ENCODE measurements around the gene GRID1. TPM values are rescaled to one million over a fixed set of nuclear protein-coding genes. Genes with fewer than 3 reads are reported as not detected.

GRID1 gene
- polyA plus RNA-seq, 4 donors = 0.27 to 1.1 (median 0.40) TPM; not detected in 1

DNA sequence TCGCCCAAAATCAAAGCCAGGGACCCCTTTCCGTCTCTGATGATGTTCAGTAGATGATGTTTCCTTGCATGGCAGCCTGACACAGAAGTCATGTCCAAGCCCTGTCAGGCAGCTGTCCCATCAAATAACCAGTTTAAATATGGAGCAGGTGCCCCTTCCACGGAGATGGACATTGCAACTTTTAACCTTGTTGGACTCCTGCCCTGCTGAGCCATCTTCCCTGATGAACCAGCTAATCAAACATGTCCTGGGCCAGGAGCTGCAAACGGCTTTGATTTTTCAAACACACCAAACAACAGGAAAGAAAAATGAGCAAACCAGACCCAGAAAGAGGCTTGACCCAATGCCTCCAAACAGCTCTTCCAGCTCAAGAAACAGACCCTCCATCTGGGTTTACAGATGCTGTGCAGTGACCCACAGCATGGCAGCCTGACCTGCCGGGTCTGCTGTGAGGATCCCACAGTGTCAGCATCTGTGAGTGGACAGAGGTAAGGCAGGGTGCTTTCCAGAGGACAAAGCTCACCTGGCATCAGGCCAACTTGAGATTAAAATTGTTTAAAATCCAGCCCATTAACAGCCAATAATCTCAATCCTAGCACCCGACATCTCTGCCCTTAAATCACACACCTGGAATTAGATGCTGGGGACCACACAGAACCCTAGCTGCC lies 372.6 kb downstream of the GRID1 start:
- WGBS, 3 donors = 38 to 60% (median 39%) methylated on average over 6 of the region's 6 CpGs
- DNase-seq (no peak), FAIRE-seq (no peak)
- Histone ChIP-seq H3K4me3 (ENCODE audit: low read depth in 1 of 3, low read length in 3 of 3) (no peak overlapping the region), H3K4me1 (ENCODE audit: control insufficient read depth in 3 of 3, insufficient read depth in 2 of 3, low read depth in 1 of 3, low read length in 2 of 3) (no peaks in the 10 kb centered on the region), H3K9me3 (ENCODE audit: control insufficient read depth in 2 of 2, insufficient read depth in 1 of 2, low read depth in 1 of 2, low read length in 1 of 2) (no peaks in the 10 kb centered on the region), H3K36me3 (ENCODE audit: control insufficient read depth in 3 of 3, insufficient read depth in 2 of 3, low read depth in 1 of 3, low read length in 3 of 3) (no peaks in the 10 kb centered on the region), H3K27me3 (ENCODE audit: control insufficient read depth in 3 of 3, insufficient read depth in 3 of 3, low read length in 3 of 3) (no peaks in the 10 kb centered on the region), H3K27ac (ENCODE audit: low read depth in 1 of 3, low read length in 2 of 3) (no peak overlapping the region)

DNA sequence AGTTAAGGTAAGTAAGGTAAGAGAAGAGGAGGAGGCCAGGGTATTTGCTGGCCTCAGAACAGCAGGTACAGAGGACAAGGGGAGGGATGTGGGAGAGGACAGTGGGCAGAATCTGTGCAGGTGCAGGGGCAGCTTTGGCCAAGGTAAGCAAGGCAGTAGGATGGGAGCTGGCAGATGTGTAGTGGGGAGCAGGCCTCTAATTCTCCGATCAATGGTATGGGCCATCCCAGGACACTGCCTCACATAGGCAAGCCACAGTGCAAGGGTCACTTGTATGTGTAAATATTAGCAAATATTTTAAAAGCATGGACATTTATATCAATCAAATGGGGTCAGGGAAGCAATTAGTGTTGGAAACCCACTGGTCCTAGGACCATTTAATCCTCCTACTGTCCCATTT lies 373.5 kb downstream of the GRID1 start:
- H3K4me3 ChIP-seq (ENCODE audit: low read depth in 1 of 3, low read length in 3 of 3) = no peak overlapping the region
- H3K27ac ChIP-seq (ENCODE audit: low read depth in 1 of 3, low read length in 2 of 3) = no peak overlapping the region
- FAIRE-seq (no peak), DNase-seq (no peak)
- H3K9me3 ChIP-seq (ENCODE audit: control insufficient read depth in 2 of 2, insufficient read depth in 1 of 2, low read depth in 1 of 2, low read length in 1 of 2) = no peaks in the 10 kb centered on the region
- no peaks in the 10 kb centered on the region for H3K27me3 ChIP-seq (ENCODE audit: control insufficient read depth in 3 of 3, insufficient read depth in 3 of 3, low read length in 3 of 3)
- 72 to 89% (median 82%) methylated on average over 1 of the region's 1 CpG for WGBS, 3 donors
- H3K36me3 ChIP-seq (ENCODE audit: control insufficient read depth in 3 of 3, insufficient read depth in 2 of 3, low read depth in 1 of 3, low read length in 3 of 3) = no peaks in the 10 kb centered on the region
- H3K4me1 ChIP-seq (ENCODE audit: control insufficient read depth in 3 of 3, insufficient read depth in 2 of 3, low read depth in 1 of 3, low read length in 2 of 3) = no peaks in the 10 kb centered on the region

DNA sequence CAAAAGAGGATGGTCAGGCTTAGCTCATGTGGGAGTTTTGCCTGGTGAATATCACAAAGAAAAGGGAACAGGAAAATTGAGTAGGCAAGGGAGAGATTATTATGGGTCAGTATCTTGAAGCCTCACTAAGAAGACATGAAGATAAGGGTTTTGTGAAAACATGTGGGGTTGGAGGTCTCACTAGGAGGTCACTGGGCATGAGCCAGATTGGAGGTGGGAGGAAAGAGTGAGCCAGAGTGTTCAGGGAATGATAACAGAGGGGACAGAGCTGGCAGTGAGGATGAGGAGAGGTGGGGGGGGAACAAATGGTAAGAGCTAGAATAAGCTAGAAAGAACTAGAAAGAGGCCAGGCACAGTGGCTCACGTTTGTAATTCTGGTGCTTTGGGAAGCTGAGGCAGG lies 374.3 kb downstream of the GRID1 start:
- Histone ChIP-seq H3K27me3 (ENCODE audit: control insufficient read depth in 3 of 3, insufficient read depth in 3 of 3, low read length in 3 of 3) (no peaks in the 10 kb centered on the region), H3K4me1 (ENCODE audit: control insufficient read depth in 3 of 3, insufficient read depth in 2 of 3, low read depth in 1 of 3, low read length in 2 of 3) (no peaks in the 10 kb centered on the region), H3K36me3 (ENCODE audit: control insufficient read depth in 3 of 3, insufficient read depth in 2 of 3, low read depth in 1 of 3, low read length in 3 of 3) (no peaks in the 10 kb centered on the region), H3K27ac (ENCODE audit: low read depth in 1 of 3, low read length in 2 of 3) (no peak overlapping the region), H3K4me3 (ENCODE audit: low read depth in 1 of 3, low read length in 3 of 3) (no peak overlapping the region), H3K9me3 (ENCODE audit: control insufficient read depth in 2 of 2, insufficient read depth in 1 of 2, low read depth in 1 of 2, low read length in 1 of 2) (no peaks in the 10 kb centered on the region)
- WGBS, 3 donors = 38 to 68% (median 48%) methylated on average over 1 of the region's 1 CpG
- FAIRE-seq (no peak), DNase-seq (no peak)

DNA sequence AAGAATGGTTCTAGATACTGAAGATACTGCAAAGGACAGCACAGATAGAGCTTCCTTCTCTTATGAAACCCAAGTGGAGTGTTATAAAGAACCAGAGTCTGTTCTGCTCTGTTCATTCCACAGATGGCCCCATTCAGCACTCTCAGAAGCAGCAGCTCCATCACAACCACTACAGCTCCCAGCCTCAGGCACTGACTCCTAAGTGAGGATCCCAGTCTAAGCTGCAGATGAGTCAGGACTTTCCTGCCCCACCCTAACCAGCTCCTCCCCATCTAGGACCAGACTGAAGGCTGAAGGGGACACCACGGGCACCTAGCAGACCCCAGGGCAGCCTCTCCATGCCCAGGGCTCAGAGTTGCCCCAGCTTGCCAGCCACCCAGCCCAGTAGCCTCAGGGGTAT lies 379.8 kb downstream of the GRID1 start:
- 45 to 82% (median 75%) methylated on average over 1 of the region's 1 CpG for whole genome bisulfite sequencing, 3 donors
- H3K4me1 ChIP-seq (ENCODE audit: control insufficient read depth in 3 of 3, insufficient read depth in 2 of 3, low read depth in 1 of 3, low read length in 2 of 3) = no peaks in the 10 kb centered on the region
- no peaks in the 10 kb centered on the region for H3K9me3 ChIP-seq (ENCODE audit: control insufficient read depth in 2 of 2, insufficient read depth in 1 of 2, low read depth in 1 of 2, low read length in 1 of 2)
- DNase-seq = no peak
- no peak overlapping the region for H3K4me3 ChIP-seq (ENCODE audit: low read depth in 1 of 3, low read length in 3 of 3)
- no peak overlapping the region for H3K27ac ChIP-seq (ENCODE audit: low read depth in 1 of 3, low read length in 2 of 3)
- no peaks in the 10 kb centered on the region for H3K36me3 ChIP-seq (ENCODE audit: control insufficient read depth in 3 of 3, insufficient read depth in 2 of 3, low read depth in 1 of 3, low read length in 3 of 3)
- FAIRE-seq = no peak
- no peaks in the 10 kb centered on the region for H3K27me3 ChIP-seq (ENCODE audit: control insufficient read depth in 3 of 3, insufficient read depth in 3 of 3, low read length in 3 of 3)

DNA sequence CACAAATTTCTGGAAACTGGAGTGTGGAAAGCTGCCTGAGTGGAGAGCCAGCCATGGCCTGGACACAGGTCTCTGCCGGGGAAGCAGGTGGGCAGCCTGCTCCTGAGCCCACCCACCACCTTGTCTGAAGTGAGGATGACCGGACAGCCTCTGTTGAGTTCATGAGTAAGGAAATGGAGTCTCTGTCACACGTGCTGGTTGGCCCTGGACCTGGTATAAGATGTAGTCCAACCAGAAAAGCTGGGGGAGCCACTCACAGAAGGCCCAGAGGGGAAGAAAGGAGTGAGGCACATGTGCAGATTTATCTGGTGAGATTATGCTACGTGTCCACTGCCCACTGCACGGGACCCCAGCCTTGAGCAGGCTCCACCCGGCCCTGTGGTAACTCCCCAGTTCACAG lies 383.5 kb downstream of the GRID1 start:
- Histone ChIP-seq H3K9me3 (ENCODE audit: control insufficient read depth in 2 of 2, insufficient read depth in 1 of 2, low read depth in 1 of 2, low read length in 1 of 2) (no peaks in the 10 kb centered on the region), H3K36me3 (ENCODE audit: control insufficient read depth in 3 of 3, insufficient read depth in 2 of 3, low read depth in 1 of 3, low read length in 3 of 3) (no peaks in the 10 kb centered on the region), H3K27me3 (ENCODE audit: control insufficient read depth in 3 of 3, insufficient read depth in 3 of 3, low read length in 3 of 3) (no peaks in the 10 kb centered on the region), H3K4me3 (ENCODE audit: low read depth in 1 of 3, low read length in 3 of 3) (no peak overlapping the region), H3K4me1 (ENCODE audit: control insufficient read depth in 3 of 3, insufficient read depth in 2 of 3, low read depth in 1 of 3, low read length in 2 of 3) (no peaks in the 10 kb centered on the region), H3K27ac (ENCODE audit: low read depth in 1 of 3, low read length in 2 of 3) (no peak overlapping the region)
- WGBS, 3 donors = 51 to 80% (median 71%) methylated on average over 6 of the region's 6 CpGs
- no peak for DNase-seq
- FAIRE-seq = no peak

DNA sequence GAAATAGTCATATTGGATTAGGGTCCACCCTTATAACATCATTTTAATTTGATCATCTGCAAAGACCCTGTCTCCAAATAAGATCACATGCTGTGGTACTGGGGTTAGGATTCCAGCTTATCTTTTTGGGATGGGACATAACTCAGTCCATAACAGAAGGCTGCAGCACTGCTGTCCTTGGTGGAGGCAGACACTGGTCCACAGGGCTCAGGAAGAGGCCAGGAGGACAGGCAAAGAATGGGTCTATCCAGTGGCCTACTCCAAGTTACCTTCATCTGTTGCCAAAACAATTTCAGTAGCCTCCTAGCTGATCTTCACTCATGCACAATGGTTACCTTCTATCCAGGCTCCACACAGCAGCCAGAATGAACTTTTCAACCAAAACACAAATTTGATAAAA lies 387.0 kb downstream of the GRID1 start:
- Histone ChIP-seq H3K27me3 (ENCODE audit: control insufficient read depth in 3 of 3, insufficient read depth in 3 of 3, low read length in 3 of 3) (no peaks in the 10 kb centered on the region), H3K9me3 (ENCODE audit: control insufficient read depth in 2 of 2, insufficient read depth in 1 of 2, low read depth in 1 of 2, low read length in 1 of 2) (no peaks in the 10 kb centered on the region), H3K4me3 (ENCODE audit: low read depth in 1 of 3, low read length in 3 of 3) (no peak overlapping the region), H3K36me3 (ENCODE audit: control insufficient read depth in 3 of 3, insufficient read depth in 2 of 3, low read depth in 1 of 3, low read length in 3 of 3) (no peaks in the 10 kb centered on the region), H3K4me1 (ENCODE audit: control insufficient read depth in 3 of 3, insufficient read depth in 2 of 3, low read depth in 1 of 3, low read length in 2 of 3) (no peaks in the 10 kb centered on the region), H3K27ac (ENCODE audit: low read depth in 1 of 3, low read length in 2 of 3) (no peak overlapping the region)
- DNase-seq = no peak
- no peak for FAIRE-seq

DNA sequence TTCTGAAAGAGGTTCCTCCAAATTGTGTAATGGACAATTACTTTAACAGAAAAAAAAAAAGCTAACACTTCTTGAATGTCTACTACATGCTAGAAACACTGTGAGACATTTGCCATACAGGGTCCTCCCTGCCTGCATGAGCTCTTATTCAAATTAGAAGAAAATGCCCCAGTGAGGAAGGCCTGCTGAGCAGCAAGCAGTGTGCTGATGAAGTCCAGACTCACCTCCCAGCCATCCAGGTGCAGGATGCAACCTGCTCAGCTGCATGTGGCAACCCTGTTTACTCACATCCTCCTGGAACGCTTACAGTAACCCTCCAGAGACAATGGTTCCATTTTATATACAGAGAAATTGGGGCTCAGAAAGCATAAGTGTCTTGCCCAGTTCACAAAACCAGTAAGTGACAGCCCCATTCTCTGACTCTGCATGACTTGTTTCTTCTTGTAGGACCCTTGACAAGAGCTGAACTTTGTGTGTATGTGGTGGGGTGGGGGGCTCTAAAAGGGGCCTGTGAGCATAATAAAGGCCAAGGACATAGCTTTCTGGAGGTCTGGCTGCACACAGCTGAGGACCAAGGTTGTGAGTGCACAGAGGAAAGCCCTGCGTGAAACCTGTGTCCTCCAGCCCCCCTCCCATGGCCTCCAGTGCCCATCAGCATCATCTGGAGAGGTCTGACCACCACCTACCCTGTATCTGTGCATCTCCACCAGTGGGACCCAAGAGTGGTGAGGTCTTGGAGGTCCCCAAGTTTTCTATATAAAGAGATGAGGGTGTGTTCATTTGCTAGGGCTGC lies 387.8 kb downstream of the GRID1 start:
- H3K36me3 ChIP-seq (ENCODE audit: control insufficient read depth in 3 of 3, insufficient read depth in 2 of 3, low read depth in 1 of 3, low read length in 3 of 3) = no peaks in the 10 kb centered on the region
- DNase-seq (no peak), FAIRE-seq (no peak)
- H3K27ac ChIP-seq (ENCODE audit: low read depth in 1 of 3, low read length in 2 of 3) = no peak overlapping the region
- H3K27me3 ChIP-seq (ENCODE audit: control insufficient read depth in 3 of 3, insufficient read depth in 3 of 3, low read length in 3 of 3) = no peaks in the 10 kb centered on the region
- H3K4me1 ChIP-seq (ENCODE audit: control insufficient read depth in 3 of 3, insufficient read depth in 2 of 3, low read depth in 1 of 3, low read length in 2 of 3) = no peaks in the 10 kb centered on the region
- no peak overlapping the region for H3K4me3 ChIP-seq (ENCODE audit: low read depth in 1 of 3, low read length in 3 of 3)
- no peaks in the 10 kb centered on the region for H3K9me3 ChIP-seq (ENCODE audit: control insufficient read depth in 2 of 2, insufficient read depth in 1 of 2, low read depth in 1 of 2, low read length in 1 of 2)
- WGBS, 3 donors = 53 to 69% (median 55%) methylated on average over 2 of the region's 2 CpGs

DNA sequence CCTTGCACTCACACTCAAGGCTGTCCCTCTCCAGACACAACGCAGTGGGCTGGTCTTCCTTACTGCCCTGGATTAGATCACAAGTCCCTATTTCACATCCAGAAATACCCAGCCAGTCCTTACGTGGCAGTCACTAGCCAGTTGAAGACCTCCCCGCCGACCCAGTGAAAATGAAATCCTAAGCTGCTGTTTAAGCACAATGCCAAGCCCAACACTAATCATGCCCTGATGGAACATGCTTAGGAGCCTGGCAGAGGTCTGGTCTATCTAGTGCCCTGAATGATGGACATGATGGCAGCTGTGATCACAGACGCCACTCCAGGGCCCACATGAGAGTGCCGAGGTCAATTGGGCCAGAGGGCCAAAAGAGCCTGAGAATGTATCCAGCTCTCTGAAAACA lies 389.0 kb downstream of the GRID1 start:
- WGBS, 3 donors = 82 to 87% (median 86%) methylated on average over 6 of the region's 6 CpGs
- Histone ChIP-seq H3K9me3 (ENCODE audit: control insufficient read depth in 2 of 2, insufficient read depth in 1 of 2, low read depth in 1 of 2, low read length in 1 of 2) (no peaks in the 10 kb centered on the region), H3K36me3 (ENCODE audit: control insufficient read depth in 3 of 3, insufficient read depth in 2 of 3, low read depth in 1 of 3, low read length in 3 of 3) (no peaks in the 10 kb centered on the region), H3K27me3 (ENCODE audit: control insufficient read depth in 3 of 3, insufficient read depth in 3 of 3, low read length in 3 of 3) (no peaks in the 10 kb centered on the region), H3K4me1 (ENCODE audit: control insufficient read depth in 3 of 3, insufficient read depth in 2 of 3, low read depth in 1 of 3, low read length in 2 of 3) (no peaks in the 10 kb centered on the region), H3K27ac (ENCODE audit: low read depth in 1 of 3, low read length in 2 of 3) (no peak overlapping the region), H3K4me3 (ENCODE audit: low read depth in 1 of 3, low read length in 3 of 3) (no peak overlapping the region)
- no peak for FAIRE-seq
- DNase-seq = no peak
